GM12875 (cell line): ENCODE data around the gene AACS.
"Not testable (repeated sequence)": the region's sequence is repeated elsewhere in the genome, so short reads cannot be mapped to it uniquely, and the experiment has no call there.

Source experiments
- H3K4me3 ChIP-seq: one replicate; pipeline ENCODE4 v1.5.1; 2011; ENCODE audit warnings: low read depth, low read length, control low read depth
- CTCF ChIP-seq: IDR thresholded peaks from 2 replicates; pipeline ENCODE4 v1.5.1; 2011; ENCODE audit warnings: low read depth, mild to moderate bottlenecking, control low read depth, inconsistent platforms, low read length, moderate library complexity, borderline replicate concordance; ENCODE audit not compliant: insufficient read depth

AACS gene

GRCh38 chr12:125140279-125141209 is 75.3 kb downstream of the AACS start:
- H3K4me3 ChIP-seq = no peak overlapping the region
- no peak for TF ChIP-seq CTCF

- H3K4me3 ChIP-seq = not testable (repeated sequence)
These were observed 76.0 kb downstream of the AACS start for GRCh38 chr12:125141210-125141573.

GRCh38 chr12:125142601-125143000 is 77.4 kb downstream of the AACS start:
- no peak for TF ChIP-seq CTCF
- H3K4me3 ChIP-seq = no peak overlapping the region

- no peak for TF ChIP-seq CTCF
- no peak overlapping the region for H3K4me3 ChIP-seq
These were observed 78.3 kb downstream of the AACS start for GRCh38 chr12:125143491-125143890.

GRCh38 chr12:125145196-125145595 is 80.0 kb downstream of the AACS start:
- TF ChIP-seq CTCF = no peak
- no peak overlapping the region for H3K4me3 ChIP-seq

GRCh38 chr12:125148316-125148715 is 83.1 kb downstream of the AACS start:
- H3K4me3 ChIP-seq = no peak overlapping the region
- TF ChIP-seq CTCF = no peak

GRCh38 chr12:125149160-125150108 is 84.2 kb downstream of the AACS start:
- H3K4me3 ChIP-seq = peak overlapping the region; percentile 24
- TF ChIP-seq CTCF = no peak
